GM19397 (cell line): ENCODE measurements around the gene MXRA7.
"Not testable (repeated sequence)": the region's sequence is repeated elsewhere in the genome, so short reads cannot be mapped to it uniquely, and the experiment has no call there.

Experiments used
- ATAC-seq: cut with Tn5 transposase; IDR thresholded peaks from one replicate; pipeline ENCODE4 v1.9.1; 2021; ENCODE audit warnings: mild to moderate bottlenecking, moderate library complexity; ENCODE audit not compliant: unreplicated experiment

The MXRA7 gene

GRCh38 chr17:76735586-76736348, 25.0 kb upstream of the MXRA7 start:
- ATAC-seq = no peak

DNA sequence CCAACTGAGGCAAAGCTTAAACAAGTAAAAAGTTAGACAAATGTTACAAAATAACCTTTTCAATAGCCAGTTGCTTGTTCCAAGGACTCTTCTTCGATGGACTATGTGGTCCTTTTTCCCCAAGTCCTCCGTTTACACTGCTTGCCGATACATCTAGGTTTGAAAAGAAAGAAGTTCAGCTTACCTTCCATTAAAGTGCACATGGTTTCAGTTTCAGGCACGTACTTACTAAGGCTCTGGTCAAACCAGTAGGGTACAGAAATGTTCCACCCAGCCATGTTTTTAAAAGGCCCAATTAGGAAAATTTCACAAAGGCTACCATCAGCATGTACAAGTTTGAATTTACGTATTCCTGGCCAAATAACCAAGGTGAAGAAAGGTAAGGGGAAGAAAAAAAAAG, 24.2 kb upstream of the MXRA7 start:
- ATAC-seq = no peak

- ATAC-seq = no peak
Observed at GRCh38 chr17:76734080-76734840, 23.5 kb upstream of the MXRA7 start.

GRCh38 chr17:76733618-76733957, 22.8 kb upstream of the MXRA7 start:
- ATAC-seq = no peak

- ATAC-seq = no peak
Observed at GRCh38 chr17:76732734-76733617, 22.2 kb upstream of the MXRA7 start.

DNA sequence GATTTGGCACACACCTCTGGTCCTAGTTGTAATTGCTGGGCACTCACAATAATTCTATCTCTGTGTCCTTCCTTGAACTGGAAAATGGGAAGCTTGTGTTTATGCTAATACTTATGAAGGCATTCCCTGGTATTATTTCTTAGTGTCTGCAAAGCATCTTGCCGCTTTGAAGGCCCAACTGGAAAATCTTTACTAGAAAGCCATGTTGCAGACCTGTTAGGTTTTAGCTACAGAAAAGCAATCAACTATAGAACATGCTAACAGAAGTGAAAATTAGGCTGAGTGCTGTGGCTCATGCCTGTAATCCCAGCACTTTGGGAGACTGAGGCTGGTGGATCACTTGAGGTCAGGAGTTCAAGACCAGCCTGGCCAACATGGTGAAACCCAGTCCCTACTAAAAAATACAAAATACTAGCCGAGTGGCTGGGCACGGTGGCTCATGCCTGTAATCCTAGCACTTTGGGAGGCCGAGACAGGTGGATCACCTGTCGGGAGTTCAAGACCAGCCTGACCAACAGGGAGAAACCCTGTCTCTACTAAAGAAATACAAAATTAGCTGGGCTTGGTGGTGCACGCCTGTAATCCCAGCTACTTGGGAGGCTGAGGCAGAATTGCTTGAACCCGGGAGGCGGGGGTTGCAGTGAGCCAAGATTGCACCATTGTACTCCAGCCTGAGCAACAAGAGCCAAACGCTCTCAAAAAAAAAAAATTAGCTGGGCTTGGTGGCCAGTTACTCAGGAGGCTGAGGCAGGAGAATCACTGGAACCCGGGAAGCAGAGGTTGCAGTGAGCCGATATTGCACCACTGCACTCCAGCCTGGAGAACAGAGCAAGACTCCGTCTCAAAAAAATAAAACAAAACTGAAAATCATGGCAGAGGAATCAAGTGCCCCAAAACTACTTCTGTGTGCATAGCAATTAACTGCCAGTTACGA, 21.3 kb upstream of the MXRA7 start:
- ATAC-seq = not testable (repeated sequence)

- no peak for ATAC-seq
Observed at GRCh38 chr17:76727745-76728456, 17.1 kb upstream of the MXRA7 start.

DNA sequence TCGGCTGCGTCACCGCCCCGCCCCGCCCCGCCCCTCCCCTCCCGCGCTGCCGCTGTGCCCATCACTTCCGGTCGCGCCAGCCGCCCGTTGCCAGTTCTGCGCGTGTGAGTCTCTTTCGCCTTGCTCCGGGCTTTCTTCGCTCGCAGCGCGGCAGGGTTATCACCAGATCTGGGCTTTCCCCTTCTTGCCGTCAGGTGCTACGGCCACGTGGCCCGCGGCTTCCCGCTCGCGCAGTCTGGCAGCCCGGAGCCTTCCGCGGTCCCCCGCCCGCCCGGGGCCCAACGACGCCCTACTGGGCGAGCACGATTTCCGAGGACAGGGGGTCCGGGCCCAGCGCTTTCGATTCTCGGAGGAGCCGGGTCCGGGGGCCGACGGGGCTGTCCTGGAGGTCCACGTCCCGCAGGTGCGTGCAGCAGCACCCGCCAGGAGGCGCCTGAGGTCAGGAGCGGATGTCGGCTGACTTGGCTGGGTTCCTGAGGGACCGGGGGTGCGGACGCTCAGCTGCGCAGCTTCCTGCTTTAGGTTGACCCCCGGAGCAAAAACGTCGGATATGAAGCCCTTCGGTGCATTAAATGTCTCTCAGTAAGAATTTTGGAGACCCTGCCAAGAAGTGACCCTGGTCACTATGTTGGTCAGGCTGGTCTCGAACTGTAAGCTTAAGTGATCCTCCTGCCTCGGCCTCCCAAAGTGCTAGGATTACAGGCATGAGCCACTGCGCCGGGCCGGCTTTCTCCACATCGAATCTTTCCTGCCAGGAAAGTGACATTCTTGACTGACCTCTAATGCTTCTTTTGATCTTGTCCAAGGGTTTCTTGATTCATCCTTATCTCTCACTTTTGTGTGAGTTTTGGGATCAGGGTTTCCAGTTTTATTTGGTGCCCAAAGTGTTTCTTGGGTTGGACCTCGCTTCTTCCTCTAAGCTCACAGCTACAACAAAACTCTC, 16.3 kb upstream of the MXRA7 start, which contains the start of gene METTL23:
Gene METTL23, plus strand, starts transcription at position 64 of the 943 bp plus-strand sequence. CDS start 2,872 bp downstream, outside the sequence.
- ATAC-seq = peak; percentile 51

- peak; percentile 70 for ATAC-seq
Observed at GRCh38 chr17:76726231-76726775, 15.5 kb upstream of the MXRA7 start, which contains the start of gene JMJD6. TSS of gene JMJD6 (minus strand) at chr17:76726606. CDS start at chr17:76726475, 131 bp downstream.

GRCh38 chr17:76725580-76726230, 14.9 kb upstream of the MXRA7 start:
- ATAC-seq = peak; percentile 14

GRCh38 chr17:76723812-76724211, 13.0 kb upstream of the MXRA7 start:
- no peak for ATAC-seq

- ATAC-seq = not testable (repeated sequence)
Observed at GRCh38 chr17:76722977-76723376, 12.2 kb upstream of the MXRA7 start.

GRCh38 chr17:76722279-76722678, 11.5 kb upstream of the MXRA7 start:
- ATAC-seq = no peak

DNA sequence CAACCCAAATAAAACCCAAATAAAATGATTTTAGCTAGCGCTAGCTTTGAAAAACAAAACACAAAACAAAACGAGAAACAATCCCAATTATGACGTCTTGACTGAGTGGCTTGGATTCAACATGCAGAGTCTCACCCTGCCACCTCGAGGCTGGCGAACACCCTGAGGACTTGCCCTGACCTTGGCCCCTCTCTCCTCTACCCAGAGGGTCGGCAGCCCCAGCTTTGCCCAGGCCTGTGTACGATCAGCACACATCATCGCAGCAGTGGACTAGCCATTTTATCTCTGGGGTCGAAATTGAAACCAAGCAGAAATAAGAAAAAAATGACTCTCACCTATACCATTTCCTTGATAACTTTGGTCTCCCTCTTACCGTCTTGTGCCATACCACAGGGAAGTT, 10.7 kb upstream of the MXRA7 start:
- no peak for ATAC-seq

GRCh38 chr17:76720941-76721340, 10.2 kb upstream of the MXRA7 start:
- ATAC-seq = no peak

GRCh38 chr17:76720211-76720610, 9.4 kb upstream of the MXRA7 start:
- no peak for ATAC-seq

DNA sequence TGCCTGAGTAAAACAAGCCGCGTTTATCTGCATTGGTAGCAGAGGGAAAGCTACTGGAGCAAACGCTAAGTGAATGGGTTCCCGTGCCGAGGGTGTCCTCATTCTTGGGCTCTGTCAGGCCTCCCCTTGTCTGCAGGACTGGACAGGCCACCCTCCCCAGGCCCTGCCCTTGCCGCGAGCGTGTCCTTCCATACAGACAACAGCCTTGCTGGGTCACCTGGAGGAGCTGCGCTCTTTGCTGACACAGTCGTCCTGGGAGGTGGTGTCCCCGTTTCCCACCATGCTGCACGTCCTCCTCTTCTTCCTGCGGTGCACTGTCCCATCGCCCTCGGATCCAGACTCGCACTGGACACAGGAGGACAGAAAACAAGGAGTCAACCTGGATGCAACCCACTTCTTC, 7.8 kb upstream of the MXRA7 start:
- no peak for ATAC-seq

DNA sequence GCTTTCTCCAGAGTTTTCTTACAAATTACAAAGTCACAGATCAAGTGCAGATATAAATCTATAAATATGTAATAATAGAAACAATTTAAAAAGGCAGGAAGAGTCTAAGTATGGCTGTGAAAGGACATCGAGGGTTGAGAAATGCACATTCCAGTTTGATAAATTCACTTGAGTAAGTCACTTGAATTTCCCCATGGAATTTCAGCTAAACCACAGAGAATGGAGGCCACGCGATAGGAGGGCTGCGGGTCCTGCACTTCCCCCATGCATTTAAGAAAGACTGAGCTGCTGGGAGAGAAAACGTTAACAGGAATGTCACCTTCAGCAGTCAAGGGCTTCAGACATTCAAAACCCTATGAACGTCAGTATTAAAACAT, 6.1 kb upstream of the MXRA7 start:
- ATAC-seq = no peak
